Retinal pigment epithelial cell (primary cell): ENCODE data around the gene KIF3C.
A peak's percentile ranks its signal among the peaks of the same experiment; 100 is the strongest.
"Not testable (repeated sequence)": the region's sequence is repeated elsewhere in the genome, so short reads cannot be mapped to it uniquely, and the experiment has no call there.

Source experiments
- DNase-seq: peaks from one replicate; pipeline ENCODE4 v3.0.0-alpha.2; 2010; ENCODE audit warnings: low read depth
- H3K4me3 ChIP-seq: 2 replicates; pipeline ENCODE4 v1.5.1; 2011; ENCODE audit warnings: mild to moderate bottlenecking, low read length, control low read depth, moderate library complexity
- CTCF ChIP-seq: conservative IDR thresholded peaks from 2 replicates; pipeline ENCODE4 v1.5.1; 2011; ENCODE audit warnings: low read depth, low read length, control low read depth, inconsistent platforms

The KIF3C gene

GRCh38 chr2:25960396-25960795 is 21.9 kb downstream of the KIF3C start:
- TF ChIP-seq CTCF = no peak

GRCh38 chr2:25958611-25959010 is 23.7 kb downstream of the KIF3C start:
- DNase-seq, H3K4me3 ChIP-seq: not testable (repeated sequence)

More at GRCh38 chr2:25960396-25960795, 21.9 kb downstream of the KIF3C start:
- no peak for DNase-seq
- no peak overlapping the region for H3K4me3 ChIP-seq

- TF ChIP-seq CTCF = no peak
Observed at GRCh38 chr2:25957743-25958142, 24.6 kb downstream of the KIF3C start.

GRCh38 chr2:25955869-25956535 is 26.3 kb downstream of the KIF3C start:
- H3K4me3 ChIP-seq = no peak overlapping the region
- DNase-seq = no peak
- peak; percentile 15 for TF ChIP-seq CTCF

More at GRCh38 chr2:25957743-25958142, 24.6 kb downstream of the KIF3C start:
- no peak for DNase-seq
- no peak overlapping the region for H3K4me3 ChIP-seq

GRCh38 chr2:25955036-25955435 is 27.3 kb downstream of the KIF3C start:
- no peak for DNase-seq
- no peak overlapping the region for H3K4me3 ChIP-seq
- no peak for TF ChIP-seq CTCF

- TF ChIP-seq CTCF = no peak
- H3K4me3 ChIP-seq = no peak overlapping the region
- no peak for DNase-seq
Observed at GRCh38 chr2:25954199-25954752, 28.0 kb downstream of the KIF3C start.

- H3K4me3 ChIP-seq = no peak overlapping the region
- TF ChIP-seq CTCF = peak; percentile 94
Observed at GRCh38 chr2:25951071-25951547, 31.2 kb downstream of the KIF3C start.

More at GRCh38 chr2:25951071-25951547, 31.2 kb downstream of the KIF3C start:
- peak; percentile 46 for DNase-seq
